ENCODE data around the gene POLR2F. TPM values are rescaled to one million over a fixed set of nuclear protein-coding genes. Genes with fewer than 3 reads are reported as not detected.

The POLR2F gene
- total RNA-seq, 4 donors from 2014 or later = 84.1 to 152 (median 134) TPM

GRCh38 chr22:37923927-37924326 lies 29.6 kb upstream of the POLR2F start:
- DNase-seq (no peak), ATAC-seq (no peak)
- in situ Hi-C loops (cut with MboI; ENCODE audit: low sequenced_read_pairs in 4 of 4) (no loop called here), intact Hi-C loops (cut with DNase I; ENCODE audit: low total_unique reads) (no loop called here)
- TF ChIP-seq CTCF (IDR thresholded peaks at IDR 0.05 in 4 of 5, conservative IDR thresholded peaks at IDR 0.05 in 1 of 5) (no peak), POLR2A (IDR thresholded peaks at IDR 0.05) (no peak)
- Histone ChIP-seq H3K27me3 (no peaks in the 10 kb centered on the region), H3K27ac (no peak overlapping the region), H3K4me1 (no peaks in the 10 kb centered on the region), H3K9me3 (no peaks in the 10 kb centered on the region), H3K36me3 (peaks cover 0 to 53% of the 10 kb centered on the region in 2 donors), H3K4me3 (no peak overlapping the region)

- in situ Hi-C loops (cut with MboI; ENCODE audit: low sequenced_read_pairs in 4 of 4) = no loop called here
- H3K4me3 ChIP-seq = no peak overlapping the region
- DNase-seq (no peak), ATAC-seq (no peak)
- intact Hi-C loops (cut with DNase I; ENCODE audit: low total_unique reads) = no loop called here
- H3K9me3 ChIP-seq = no peaks in the 10 kb centered on the region
- H3K27ac ChIP-seq = no peak overlapping the region
- H3K36me3 ChIP-seq = peaks cover 0 to 53% of the 10 kb centered on the region in 2 donors
- TF ChIP-seq POLR2A (IDR thresholded peaks at IDR 0.05) = no peak
- no peak for TF ChIP-seq CTCF (IDR thresholded peaks at IDR 0.05 in 4 of 5, conservative IDR thresholded peaks at IDR 0.05 in 1 of 5)
- H3K27me3 ChIP-seq = no peaks in the 10 kb centered on the region
- no peaks in the 10 kb centered on the region for H3K4me1 ChIP-seq
Observed at GRCh38 chr22:37924386-37925065, 29.0 kb upstream of the POLR2F start.

GRCh38 chr22:37925330-37925729 lies 28.2 kb upstream of the POLR2F start:
- H3K4me1 ChIP-seq = no peaks in the 10 kb centered on the region
- DNase-seq = no peak
- peaks cover 0 to 45% of the 10 kb centered on the region in 2 donors for H3K36me3 ChIP-seq
- H3K27me3 ChIP-seq = no peaks in the 10 kb centered on the region
- H3K27ac ChIP-seq = no peak overlapping the region
- no peaks in the 10 kb centered on the region for H3K9me3 ChIP-seq
- H3K4me3 ChIP-seq = no peak overlapping the region
- no peak for ATAC-seq
- intact Hi-C loops (cut with DNase I; ENCODE audit: low total_unique reads) = no loop called here
- TF ChIP-seq CTCF (IDR thresholded peaks at IDR 0.05 in 4 of 5, conservative IDR thresholded peaks at IDR 0.05 in 1 of 5) (no peak), POLR2A (IDR thresholded peaks at IDR 0.05) (no peak)
- in situ Hi-C loops (cut with MboI; ENCODE audit: low sequenced_read_pairs in 4 of 4) = no loop called here

GRCh38 chr22:37925767-37926166 lies 27.7 kb upstream of the POLR2F start:
- intact Hi-C loops (cut with DNase I; ENCODE audit: low total_unique reads) = no loop called here
- in situ Hi-C loops (cut with MboI; ENCODE audit: low sequenced_read_pairs in 4 of 4) = no loop called here
- H3K27ac ChIP-seq = no peak overlapping the region
- no peaks in the 10 kb centered on the region for H3K9me3 ChIP-seq
- TF ChIP-seq POLR2A (IDR thresholded peaks at IDR 0.05) (no peak), CTCF (IDR thresholded peaks at IDR 0.05 in 4 of 5, conservative IDR thresholded peaks at IDR 0.05 in 1 of 5) (no peak)
- H3K27me3 ChIP-seq = no peaks in the 10 kb centered on the region
- H3K4me3 ChIP-seq = no peak overlapping the region
- H3K36me3 ChIP-seq = peaks cover 0 to 44% of the 10 kb centered on the region in 2 donors
- DNase-seq (no peak), ATAC-seq (no peak)
- H3K4me1 ChIP-seq = no peaks in the 10 kb centered on the region

GRCh38 chr22:37926358-37926757 lies 27.1 kb upstream of the POLR2F start:
- no peak overlapping the region for H3K4me3 ChIP-seq
- in situ Hi-C loops (cut with MboI; ENCODE audit: low sequenced_read_pairs in 4 of 4) (no loop called here), intact Hi-C loops (cut with DNase I; ENCODE audit: low total_unique reads) (no loop called here)
- no peak overlapping the region for H3K27ac ChIP-seq
- H3K9me3 ChIP-seq = no peaks in the 10 kb centered on the region
- ATAC-seq = no peak
- no peak for DNase-seq
- H3K36me3 ChIP-seq = peaks cover 0 to 44% of the 10 kb centered on the region in 2 donors
- H3K4me1 ChIP-seq = no peaks in the 10 kb centered on the region
- TF ChIP-seq CTCF (IDR thresholded peaks at IDR 0.05 in 4 of 5, conservative IDR thresholded peaks at IDR 0.05 in 1 of 5) (no peak), POLR2A (IDR thresholded peaks at IDR 0.05) (no peak)
- H3K27me3 ChIP-seq = no peaks in the 10 kb centered on the region
